UCSD-AML1 (cell line): ENCODE measurements around the gene HSBP1.
A peak's percentile ranks its signal among the peaks of the same experiment; 100 is the strongest.

Experiments
- DNase-seq: peaks from one replicate; lab custom pipeline; 2025; ENCODE audit not compliant: unreplicated experiment; lab: John Stamatoyannopoulos, UW

Gene HSBP1

GRCh38 chr16:83838151-83838550, 30.4 kb downstream of the HSBP1 start:
- no peak for DNase-seq

GRCh38 chr16:83839561-83839960, 31.8 kb downstream of the HSBP1 start:
- DNase-seq, result no peak

- DNase-seq, result no peak
Observed at GRCh38 chr16:83840060-83840617, 32.4 kb downstream of the HSBP1 start.

- DNase-seq, result no peak
Observed at GRCh38 chr16:83842291-83842690, 34.5 kb downstream of the HSBP1 start.

GRCh38 chr16:83842756-83843507, 35.2 kb downstream of the HSBP1 start:
- DNase-seq, result no peak

DNA sequence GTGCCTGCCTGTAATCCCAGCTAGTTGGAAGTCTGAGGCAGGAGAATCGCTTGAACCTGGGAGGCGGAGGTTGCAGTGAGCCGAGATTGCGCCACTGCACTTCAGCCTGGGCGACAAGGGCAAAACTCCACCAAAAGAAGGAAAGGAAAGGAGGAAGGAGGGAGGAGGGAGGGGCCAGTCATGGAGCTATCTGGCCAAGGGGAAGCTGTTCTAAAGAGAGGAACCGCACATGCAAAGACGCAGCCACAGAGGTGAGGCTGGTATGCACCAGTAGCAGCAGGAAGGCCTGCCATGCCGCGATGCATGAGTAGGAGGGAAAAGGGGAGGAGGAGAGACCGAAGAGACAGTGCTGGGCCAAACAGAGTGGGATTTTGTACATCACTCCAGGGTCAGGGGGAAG, 35.9 kb downstream of the HSBP1 start:
- peak; percentile 37 for DNase-seq

- no peak for DNase-seq
Observed at GRCh38 chr16:83845263-83845662, 37.5 kb downstream of the HSBP1 start.

GRCh38 chr16:83847371-83848225, 39.8 kb downstream of the HSBP1 start:
- no peak for DNase-seq

GRCh38 chr16:83849421-83849820, 41.6 kb downstream of the HSBP1 start:
- no peak for DNase-seq

DNA sequence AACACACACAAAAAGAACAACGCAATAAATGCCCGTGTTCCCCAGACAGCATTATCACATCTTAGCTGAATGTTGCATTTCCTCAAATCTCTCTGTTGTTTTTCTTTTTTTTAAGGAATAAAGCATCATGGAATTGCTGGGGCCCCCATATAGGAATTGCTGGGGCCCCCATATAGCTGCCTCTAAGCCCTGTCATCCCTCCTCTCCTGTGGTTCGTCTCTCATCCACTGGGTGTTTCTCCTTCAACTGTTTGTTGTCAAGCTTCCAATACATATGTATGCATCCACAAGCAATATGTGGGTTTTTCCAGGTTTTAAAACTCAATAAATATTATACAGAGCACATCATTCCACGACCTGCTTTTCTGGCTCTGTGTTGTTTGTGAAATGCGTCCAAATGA, 43.2 kb downstream of the HSBP1 start:
- no peak for DNase-seq

DNA sequence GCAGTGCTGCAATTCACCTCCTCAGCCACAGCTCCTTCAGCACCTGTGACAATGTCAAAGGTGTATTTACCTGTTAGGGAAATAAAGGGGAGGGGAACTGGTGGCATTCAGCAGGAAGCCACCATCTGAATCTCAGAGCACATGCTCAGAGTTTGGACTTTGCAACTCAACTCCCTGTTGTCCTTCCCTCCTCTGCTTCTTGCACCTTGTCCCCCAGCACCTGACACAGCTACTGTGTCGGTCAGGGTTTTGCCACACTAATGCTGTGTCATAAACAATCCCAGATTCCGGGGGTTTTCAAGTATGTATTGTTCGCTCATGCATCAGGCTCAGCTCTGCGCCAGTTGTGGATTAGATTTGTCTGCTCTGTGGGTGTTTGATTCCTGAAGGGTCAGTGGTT, 43.7 kb downstream of the HSBP1 start:
- no peak for DNase-seq

- DNase-seq, result no peak
Observed at GRCh38 chr16:83852774-83853173, 45.0 kb downstream of the HSBP1 start.

DNA sequence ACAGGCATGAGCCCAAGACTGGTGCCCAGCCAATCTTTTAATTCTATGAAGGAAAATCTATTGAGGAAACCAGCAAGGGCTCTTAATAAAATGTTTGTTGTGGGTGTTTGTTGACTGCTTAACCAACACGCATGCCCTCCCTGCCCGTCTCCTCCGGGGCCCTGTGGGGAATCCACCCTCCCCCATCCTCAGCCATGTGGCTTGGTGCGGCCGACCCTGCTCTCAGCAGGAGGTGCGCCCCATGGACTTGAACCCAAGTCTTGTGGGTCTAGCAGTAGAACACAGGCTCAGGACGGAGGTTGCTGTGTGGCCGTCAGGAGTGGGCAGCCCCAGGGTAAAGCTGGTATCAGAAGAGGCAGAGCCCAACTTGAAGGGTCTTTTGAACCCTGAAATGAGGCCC, 46.1 kb downstream of the HSBP1 start:
- no peak for DNase-seq

GRCh38 chr16:83854420-83854819, 46.6 kb downstream of the HSBP1 start:
- no peak for DNase-seq

GRCh38 chr16:83856792-83857191, 49.0 kb downstream of the HSBP1 start:
- DNase-seq, result no peak

GRCh38 chr16:83859265-83859664, 51.5 kb downstream of the HSBP1 start:
- DNase-seq, result no peak

- DNase-seq, result no peak
Observed at GRCh38 chr16:83862661-83863060, 54.9 kb downstream of the HSBP1 start.

DNA sequence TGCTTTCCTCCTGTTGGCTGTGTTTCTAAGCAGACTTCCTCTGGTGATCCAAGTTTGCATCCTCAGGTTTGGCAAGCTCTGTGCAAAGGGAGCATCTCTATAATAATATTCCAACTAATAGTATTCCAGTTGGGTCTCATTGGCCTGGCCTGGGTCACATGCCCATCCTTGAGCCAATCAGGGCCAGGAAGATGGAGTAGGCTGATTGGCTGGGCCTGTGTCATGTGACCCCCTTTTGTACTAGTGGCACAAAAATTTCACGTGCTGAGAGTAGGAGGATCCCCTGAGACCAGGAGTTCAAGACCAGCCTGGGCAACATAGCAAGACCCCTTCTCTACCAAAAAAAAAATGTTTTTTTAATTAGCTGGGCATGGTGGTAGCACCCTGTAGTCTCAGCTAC, 55.9 kb downstream of the HSBP1 start:
- DNase-seq, result no peak
